ENCODE results near the gene CLDN34.

CLDN34 gene, protein sequence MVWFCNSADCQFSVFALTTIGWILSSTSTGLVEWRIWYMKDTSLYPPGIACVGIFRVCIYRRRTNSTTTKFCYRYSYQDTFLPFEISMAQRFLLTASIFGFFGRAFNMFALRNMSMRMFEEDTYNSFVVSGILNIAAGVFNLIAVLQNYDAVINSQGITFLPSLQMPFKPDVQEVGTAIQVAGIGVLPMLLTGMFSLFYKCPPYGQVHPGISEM

GRCh38 chrX:9966775-9967408, at the start of gene CLDN34:
TSS of gene CLDN34 (plus strand) at chrX:9967358. CDS start at chrX:9967358, 0 bp downstream.
- DNase-seq (ENCODE audit: low read depth in 2 of 2): no peak

GRCh38 chrX:9917861-9918260, 49.3 kb upstream of the CLDN34 start:
- no peak for DNase-seq (ENCODE audit: low read depth in 2 of 2)

DNA sequence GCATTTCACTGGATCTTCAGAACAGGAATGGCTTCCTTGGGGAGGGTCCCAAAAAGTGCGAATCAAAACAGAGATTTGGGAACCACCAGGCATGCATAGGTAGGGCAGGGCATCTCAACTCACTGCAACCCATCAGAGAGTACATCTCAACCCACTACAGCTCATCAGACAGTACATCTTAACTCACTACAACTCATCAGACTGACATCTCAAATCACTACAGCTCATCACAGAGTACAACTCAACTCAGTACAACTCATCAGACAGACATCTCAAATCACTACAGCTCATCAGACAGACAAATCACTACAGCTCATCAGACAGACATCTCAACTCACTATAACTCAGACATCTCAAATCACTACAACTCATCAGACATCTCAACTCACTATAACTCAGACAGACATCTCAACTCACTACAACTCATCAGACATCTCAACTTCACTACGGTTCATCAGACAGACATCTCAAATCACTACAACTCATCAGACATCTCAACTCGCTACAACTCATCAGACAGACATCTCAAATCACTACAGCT, 47.5 kb upstream of the CLDN34 start:
- no peak for DNase-seq (ENCODE audit: low read depth in 2 of 2)

DNA sequence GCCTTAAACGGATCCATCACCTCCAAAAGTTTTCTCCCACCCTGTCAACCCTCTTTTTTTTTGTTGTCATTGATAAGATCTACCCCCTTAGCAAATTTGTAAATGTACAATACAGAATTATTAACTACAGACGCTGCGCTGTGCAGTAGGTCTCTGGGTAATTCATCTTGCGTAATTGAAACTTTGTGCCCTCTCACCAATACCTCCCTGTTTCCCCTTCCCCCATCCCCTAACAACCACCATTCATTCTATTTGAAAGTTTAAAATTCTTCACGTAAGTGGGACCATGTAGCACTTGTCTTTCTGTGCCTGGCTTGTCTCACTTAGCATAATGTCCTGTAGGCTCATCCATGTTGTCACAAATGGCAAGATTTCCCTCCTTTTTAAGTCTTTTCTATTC, 45.8 kb upstream of the CLDN34 start:
- no peak for DNase-seq (ENCODE audit: low read depth in 2 of 2)

- DNase-seq (ENCODE audit: low read depth in 2 of 2): no peak
These were observed 43.8 kb upstream of the CLDN34 start for GRCh38 chrX:9923357-9923756.

- no peak for DNase-seq (ENCODE audit: low read depth in 2 of 2)
These were observed 41.2 kb upstream of the CLDN34 start for GRCh38 chrX:9926002-9926401.

DNA sequence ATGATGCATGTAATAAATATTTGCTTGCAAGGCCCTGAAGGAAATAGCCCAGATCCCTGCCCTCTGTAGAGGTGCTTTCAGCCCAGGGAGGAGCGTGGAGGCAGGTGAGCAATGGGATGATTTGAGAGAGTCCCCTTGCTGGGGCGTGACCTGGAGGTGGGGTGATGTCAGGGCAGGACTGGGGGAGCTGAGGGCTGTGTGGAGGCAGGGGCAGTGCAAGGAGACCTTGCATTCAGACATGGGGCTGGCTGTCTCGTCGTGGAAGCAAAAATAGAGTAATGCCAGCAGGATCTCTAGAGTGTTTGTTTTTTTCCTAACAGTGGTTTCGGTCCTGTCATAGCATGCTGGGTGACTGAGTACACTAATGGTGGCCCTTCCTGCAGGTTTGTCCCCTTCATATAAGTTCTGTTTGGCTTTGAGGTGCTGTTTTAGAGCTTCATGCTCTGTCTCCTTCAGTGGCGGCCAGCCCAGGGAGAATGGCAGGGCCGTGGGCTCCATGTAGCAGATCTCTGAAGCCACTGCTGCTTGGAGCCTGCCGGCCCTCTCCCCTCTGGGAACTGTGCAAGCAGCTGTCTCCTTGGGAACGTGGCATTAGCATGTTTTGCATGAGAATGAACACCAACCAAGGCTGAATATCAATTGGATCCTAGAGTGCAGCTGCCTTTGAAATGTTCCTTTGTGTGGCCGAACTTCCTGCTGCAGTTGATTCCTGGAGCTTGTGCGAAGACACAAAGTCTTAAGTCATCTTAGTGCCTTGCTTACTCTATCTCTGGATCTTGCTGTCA, 39.3 kb upstream of the CLDN34 start:
- no peak for DNase-seq (ENCODE audit: low read depth in 2 of 2)

DNA sequence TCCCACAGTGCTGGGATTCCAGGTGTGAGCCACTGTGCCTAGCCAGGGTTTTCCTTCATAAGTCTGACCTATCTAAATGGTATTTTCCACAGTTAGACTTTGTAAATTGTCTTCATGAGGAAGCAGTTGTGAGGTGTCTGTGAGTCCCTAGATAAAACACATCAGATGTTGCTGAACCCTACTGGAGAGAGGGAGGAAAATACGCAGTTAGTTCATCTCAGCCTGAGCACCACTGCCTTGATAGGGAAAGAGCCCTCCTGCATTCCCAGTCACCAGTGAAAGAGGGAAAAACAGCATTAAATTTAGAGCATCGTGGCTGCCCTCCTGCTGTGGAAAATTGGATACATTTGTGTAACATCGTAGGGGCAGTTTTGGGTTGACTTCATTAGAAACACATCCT, 31.7 kb upstream of the CLDN34 start:
- no peak for DNase-seq (ENCODE audit: low read depth in 2 of 2)

DNA sequence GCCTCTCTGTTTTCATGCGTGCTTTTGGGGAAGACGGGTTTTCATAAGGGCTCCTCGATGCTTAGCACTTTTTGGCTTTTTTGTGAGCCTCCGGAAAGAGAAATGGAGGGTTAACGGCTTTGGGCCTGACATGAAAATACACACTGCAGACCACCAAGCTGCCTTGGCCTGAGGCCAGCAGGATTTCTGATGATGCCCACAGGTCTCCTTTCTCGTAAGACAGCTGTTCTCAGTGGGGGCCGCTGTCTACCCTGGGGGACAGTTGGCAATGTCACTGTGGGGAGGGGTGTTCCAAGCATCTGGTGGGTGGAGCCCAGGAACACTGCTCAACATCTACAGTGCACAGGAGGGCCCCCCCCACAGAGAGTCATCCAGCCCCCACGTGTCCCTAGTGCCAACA, 29.4 kb upstream of the CLDN34 start:
- no peak for DNase-seq (ENCODE audit: low read depth in 2 of 2)

- no peak for DNase-seq (ENCODE audit: low read depth in 2 of 2)
These were observed 28.6 kb upstream of the CLDN34 start for GRCh38 chrX:9938516-9938915.

DNA sequence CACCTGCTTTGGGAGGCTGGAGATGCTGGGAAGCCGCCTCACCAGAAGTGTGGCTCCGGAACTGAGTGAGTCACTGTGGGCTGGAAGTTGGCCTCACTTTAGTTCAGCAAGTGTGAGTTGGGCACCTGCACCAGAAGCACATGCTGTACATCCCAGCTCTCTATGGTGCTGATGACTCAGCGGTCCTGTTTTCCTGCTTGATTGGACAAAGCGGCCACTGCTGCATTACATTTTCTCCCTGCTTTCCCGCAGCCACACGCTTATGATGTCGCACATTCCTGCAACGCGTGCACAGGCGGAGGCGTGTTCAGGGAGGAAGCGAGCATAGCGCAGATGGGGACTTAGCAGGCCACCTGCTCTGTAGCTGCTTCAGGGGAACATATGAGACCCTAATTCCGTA, 26.7 kb upstream of the CLDN34 start:
- no peak for DNase-seq (ENCODE audit: low read depth in 2 of 2)

- peak; percentile 25 to 53 for DNase-seq (ENCODE audit: low read depth in 2 of 2)
These were observed 25.1 kb upstream of the CLDN34 start for GRCh38 chrX:9942086-9942485.

- DNase-seq (ENCODE audit: low read depth in 2 of 2): no peak
These were observed 23.7 kb upstream of the CLDN34 start for GRCh38 chrX:9943420-9943819.

GRCh38 chrX:9947131-9947794, 19.9 kb upstream of the CLDN34 start:
- no peak for DNase-seq (ENCODE audit: low read depth in 2 of 2)

- DNase-seq (ENCODE audit: low read depth in 2 of 2): no peak
These were observed 18.8 kb upstream of the CLDN34 start for GRCh38 chrX:9948406-9948805.

DNA sequence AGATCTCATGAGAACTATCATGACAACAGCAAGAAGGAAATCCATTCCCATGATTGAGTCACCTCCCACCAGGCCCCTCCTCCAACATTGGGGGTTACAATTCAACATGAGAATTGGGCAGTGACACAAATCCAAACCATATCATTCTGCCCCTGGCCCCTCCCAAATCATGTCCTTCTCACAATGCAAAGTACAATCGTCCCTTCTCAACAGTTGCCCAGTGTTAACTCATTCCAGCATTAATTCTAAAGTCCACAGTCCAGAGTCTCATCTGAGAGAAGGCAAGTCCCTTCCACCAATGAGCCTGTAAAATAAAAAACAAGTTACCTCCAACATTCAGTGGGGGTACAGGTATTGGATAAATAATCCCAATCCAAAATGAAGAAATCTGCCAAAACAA, 14.9 kb upstream of the CLDN34 start:
- no peak for DNase-seq (ENCODE audit: low read depth in 2 of 2)

DNA sequence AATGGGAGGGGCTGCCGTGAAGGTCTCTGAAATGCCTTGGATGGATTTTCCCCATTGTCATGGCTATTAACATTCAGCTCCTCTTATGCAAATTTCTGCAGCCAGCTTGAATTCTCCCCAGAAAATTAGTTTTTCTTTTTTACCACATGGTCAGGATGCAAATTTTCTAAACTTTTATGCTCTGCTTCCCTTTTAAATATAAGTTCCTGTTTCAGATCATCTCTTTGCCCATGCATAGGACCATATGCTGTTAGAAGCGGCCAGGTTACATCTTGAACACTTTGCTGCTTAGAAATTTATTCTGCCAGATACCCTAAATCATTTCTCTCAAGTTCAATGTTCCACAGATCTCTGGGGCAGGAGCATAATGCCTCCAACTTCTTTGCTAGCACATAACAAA, 13.8 kb upstream of the CLDN34 start:
- DNase-seq (ENCODE audit: low read depth in 2 of 2): no peak

DNA sequence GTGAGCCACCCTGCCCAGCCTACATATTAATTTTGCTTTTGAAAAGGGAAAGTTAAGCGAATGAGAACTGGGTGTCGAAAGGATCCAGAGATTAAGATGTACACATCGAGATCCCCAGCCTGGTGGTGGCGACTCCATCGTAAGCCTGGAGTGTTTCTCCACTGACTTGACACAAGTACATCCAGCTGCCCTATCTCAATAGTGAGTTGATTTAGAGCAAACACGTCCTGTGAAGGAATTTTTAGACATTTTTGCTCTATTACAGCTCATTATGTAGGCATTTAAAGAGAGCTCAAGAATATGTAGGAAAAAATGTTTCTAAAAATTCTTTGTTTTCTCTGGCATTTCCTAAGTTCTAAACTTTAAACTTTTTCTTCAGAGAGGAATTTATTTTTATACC, 11.7 kb upstream of the CLDN34 start:
- DNase-seq (ENCODE audit: low read depth in 2 of 2): no peak

GRCh38 chrX:9957743-9958142, 9.4 kb upstream of the CLDN34 start:
- DNase-seq (ENCODE audit: low read depth in 2 of 2): no peak

- no peak for DNase-seq (ENCODE audit: low read depth in 2 of 2)
These were observed 9.0 kb upstream of the CLDN34 start for GRCh38 chrX:9958183-9958582.

DNA sequence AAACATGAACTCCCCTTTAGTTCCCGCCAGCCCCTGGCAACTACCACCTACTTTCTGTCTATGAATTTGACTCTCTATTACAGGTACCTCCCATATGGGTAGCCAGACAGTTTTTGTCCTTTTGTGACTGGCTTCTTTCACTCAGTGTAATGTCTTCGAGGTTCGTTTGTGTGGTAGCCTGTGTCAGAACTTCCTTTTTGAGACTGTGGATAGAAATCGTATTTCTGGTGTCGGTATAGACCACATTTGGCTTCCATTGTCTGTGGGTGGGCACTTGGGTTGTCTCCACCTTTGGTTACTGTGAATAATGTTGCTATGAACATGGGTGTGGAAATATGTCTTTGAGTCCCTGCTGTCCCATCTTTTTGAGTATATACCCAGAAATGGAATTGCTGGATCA, 5.4 kb upstream of the CLDN34 start:
- DNase-seq (ENCODE audit: low read depth in 2 of 2): no peak

- DNase-seq (ENCODE audit: low read depth in 2 of 2): no peak
These were observed 10.5 kb downstream of the CLDN34 start for GRCh38 chrX:9977635-9978034.
